Trophoblast cell (in vitro differentiated cells and primary cell): ENCODE results near the gene RNGTT.

Source experiments
- DNase-seq, 2 donors: peaks; one replicate each; pipeline ENCODE4 v3.0.0-alpha.2; 2016
- H2AFZ ChIP-seq: 2 replicates; pipeline ENCODE4 v1.6.1; 2013; ENCODE audit warnings: low read length, moderate library complexity, mild to moderate bottlenecking; ENCODE audit not compliant: insufficient read depth, poor library complexity
- H2AK5ac ChIP-seq: 2 replicates; pipeline ENCODE4 v1.6.1; 2013; ENCODE audit warnings: mild to moderate bottlenecking, low read length
- H2BK120ac ChIP-seq: 2 replicates; pipeline ENCODE4 v1.6.1; 2013; ENCODE audit warnings: low read length, mild to moderate bottlenecking, moderate library complexity; ENCODE audit not compliant: insufficient read depth, poor library complexity
- H2BK12ac ChIP-seq: 2 replicates; pipeline ENCODE4 v1.6.1; 2013; ENCODE audit warnings: mild to moderate bottlenecking, low read length, moderate library complexity
- H2BK5ac ChIP-seq: 2 replicates; pipeline ENCODE4 v1.6.1; 2013; ENCODE audit warnings: low read length, low read depth, moderate library complexity, mild to moderate bottlenecking; ENCODE audit not compliant: poor library complexity
- H3K14ac ChIP-seq: 2 replicates; pipeline ENCODE4 v1.6.1; 2013; ENCODE audit warnings: mild to moderate bottlenecking, low read length
- H3K18ac ChIP-seq: 2 replicates; pipeline ENCODE4 v1.6.1; 2013; ENCODE audit warnings: mild to moderate bottlenecking, low read length
- H3K23ac ChIP-seq: 2 replicates; pipeline ENCODE4 v1.6.1; 2013; ENCODE audit warnings: low read length
- H3K27ac ChIP-seq: 2 replicates; pipeline ENCODE4 v1.5.1; 2013; ENCODE audit warnings: low read depth, mild to moderate bottlenecking, inconsistent platforms, low read length, moderate library complexity
- H3K27me3 ChIP-seq: 2 replicates; pipeline ENCODE4 v1.6.1; 2013; ENCODE audit warnings: inconsistent platforms, mild to moderate bottlenecking, low read length, moderate library complexity; ENCODE audit not compliant: insufficient read depth
- H3K36me3 ChIP-seq, 2 experiments: 1 replicate in 1 of 2; 2 replicates in 1 of 2; pipeline ENCODE4 v1.6.1; 2013; ENCODE audit warnings: low read length in 2 of 2, mild to moderate bottlenecking in 2 of 2, moderate library complexity in 1 of 2; ENCODE audit not compliant: insufficient read depth in 2 of 2, control insufficient read depth in 1 of 2
- H3K4ac ChIP-seq: 2 replicates; pipeline ENCODE4 v1.6.1; 2013; ENCODE audit warnings: low read depth, mild to moderate bottlenecking, low read length, moderate library complexity
- H3K4me1 ChIP-seq, 2 experiments: 1 replicate in 1 of 2; 2 replicates in 1 of 2; pipeline ENCODE4 v1.6.1; 2013; ENCODE audit warnings: low read length in 2 of 2, mild to moderate bottlenecking in 2 of 2, moderate library complexity in 1 of 2; ENCODE audit not compliant: insufficient read depth in 2 of 2, control insufficient read depth in 1 of 2
- H3K4me2 ChIP-seq: 2 replicates; pipeline ENCODE4 v1.6.1; 2013; ENCODE audit warnings: inconsistent platforms, mild to moderate bottlenecking, low read length, moderate library complexity
- H3K4me3 ChIP-seq: 2 replicates; pipeline ENCODE4 v1.5.1; 2013; ENCODE audit warnings: mild to moderate bottlenecking, low read depth, low read length, inconsistent platforms
- H3K79me1 ChIP-seq: one replicate; pipeline ENCODE4 v1.6.1; 2013; ENCODE audit warnings: low read length
- H3K79me2 ChIP-seq: 2 replicates; pipeline ENCODE4 v1.6.1; 2013; ENCODE audit warnings: low read length, mild to moderate bottlenecking; ENCODE audit not compliant: control insufficient read depth, insufficient read depth, poor library complexity
- H3K9ac ChIP-seq: 2 replicates; pipeline ENCODE4 v1.6.1; 2013; ENCODE audit warnings: mild to moderate bottlenecking, low read length
- H3K9me3 ChIP-seq: 2 replicates; pipeline ENCODE4 v1.6.1; 2013; ENCODE audit warnings: low read depth, mild to moderate bottlenecking, control low read depth, inconsistent platforms, low read length; ENCODE audit not compliant: insufficient read depth
- H4K12ac ChIP-seq: 2 replicates; pipeline ENCODE4 v1.6.1; 2013; ENCODE audit warnings: low read depth, mild to moderate bottlenecking, low read length, moderate library complexity
- H4K8ac ChIP-seq: 2 replicates; pipeline ENCODE4 v1.6.1; 2013; ENCODE audit warnings: low read depth, mild to moderate bottlenecking, low read length, moderate library complexity
- H4K91ac ChIP-seq: one replicate; pipeline ENCODE4 v1.6.1; 2013; ENCODE audit warnings: low read depth, mild to moderate bottlenecking, low read length, moderate library complexity
- whole genome bisulfite sequencing: extraction: QIAGEN DNeasy Blood & Tissue Kit; methylation state at CpG from one replicate; pipeline ENCODE4 v1.1.7; 2013; ENCODE audit warnings: missing lambda C conversion rate; ENCODE audit not compliant: insufficient read length, insufficient coverage; ENCODE audit errors: extremely low coverage; 5-methylcytosine and 5-hydroxymethylcytosine counted together

The RNGTT gene

GRCh38 chr6:88840796-88841539 lies 122.5 kb downstream of the RNGTT start:
- no CpG with 5 or more reads among the region's 3 CpGs for WGBS
- H2AFZ ChIP-seq, result no peak overlapping the region
- no peak for DNase-seq

DNA sequence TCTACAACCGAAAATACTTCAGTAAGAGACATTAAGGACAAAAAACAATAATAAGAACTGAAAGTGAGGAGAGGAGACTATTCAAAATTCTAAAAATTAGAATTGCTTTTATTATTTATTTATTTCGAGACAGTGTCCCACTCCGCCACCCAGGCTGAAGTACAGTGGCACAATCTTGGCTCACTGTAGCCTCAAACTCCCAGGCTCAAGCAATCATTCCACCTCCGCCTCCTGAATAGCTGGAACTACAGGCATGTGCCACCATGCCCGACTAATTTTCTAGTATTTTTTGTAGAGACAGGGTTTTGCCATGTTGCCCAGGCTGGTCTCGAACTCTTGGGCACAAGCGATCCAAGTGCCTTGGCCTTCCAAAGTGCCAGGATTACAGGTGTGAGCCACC lies 123.1 kb downstream of the RNGTT start:
- Histone ChIP-seq H3K4me1 (no peaks in the 10 kb centered on the region), H3K4ac (no peak overlapping the region), H3K9me3 (no peaks in the 10 kb centered on the region), H3K9ac (no peak overlapping the region), H2BK5ac (no peak overlapping the region), H3K79me2 (no peaks in the 10 kb centered on the region), H4K91ac (no peak overlapping the region), H3K14ac (no peak overlapping the region), H3K18ac (no peak overlapping the region), H4K8ac (no peak overlapping the region), H3K27me3 (no peaks in the 10 kb centered on the region), H2BK120ac (no peak overlapping the region), H3K36me3 (peaks cover 1 to 2% of the 10 kb centered on the region in 2 experiments), H3K27ac (no peak overlapping the region), H3K4me3 (no peak overlapping the region), H4K12ac (no peak overlapping the region), H3K79me1 (no peaks in the 10 kb centered on the region), H3K4me2 (no peak overlapping the region), H2BK12ac (no peak overlapping the region), H2AK5ac (no peak overlapping the region), H3K23ac (no peak overlapping the region), H2AFZ (no peak overlapping the region)
- no peak for DNase-seq
- no CpG with 5 or more reads among the region's 7 CpGs for WGBS

More at GRCh38 chr6:88840796-88841539, 122.5 kb downstream of the RNGTT start:
- Histone ChIP-seq H3K4me2 (no peak overlapping the region), H4K8ac (no peak overlapping the region), H3K79me1 (no peaks in the 10 kb centered on the region), H2BK12ac (no peak overlapping the region), H4K91ac (no peak overlapping the region), H3K9ac (no peak overlapping the region), H3K14ac (no peak overlapping the region), H3K27ac (no peak overlapping the region), H3K23ac (no peak overlapping the region), H3K9me3 (no peaks in the 10 kb centered on the region), H3K79me2 (no peaks in the 10 kb centered on the region), H2BK5ac (no peak overlapping the region), H3K4me3 (no peak overlapping the region), H2AK5ac (no peak overlapping the region), H2BK120ac (no peak overlapping the region), H3K18ac (no peak overlapping the region), H3K4ac (no peak overlapping the region), H3K4me1 (no peaks in the 10 kb centered on the region), H4K12ac (no peak overlapping the region), H3K36me3 (peaks cover 1 to 2% of the 10 kb centered on the region in 2 experiments), H3K27me3 (no peaks in the 10 kb centered on the region)

GRCh38 chr6:88839280-88839679 lies 124.1 kb downstream of the RNGTT start:
- H3K18ac ChIP-seq, result no peak overlapping the region
- H3K36me3 ChIP-seq, result peaks cover 1 to 2% of the 10 kb centered on the region in 2 experiments
- no peaks in the 10 kb centered on the region for H3K27me3 ChIP-seq
- H3K9me3 ChIP-seq, result no peaks in the 10 kb centered on the region
- H3K9ac ChIP-seq, result no peak overlapping the region
- H4K8ac ChIP-seq, result no peak overlapping the region
- H3K14ac ChIP-seq, result no peak overlapping the region
- no peak overlapping the region for H4K12ac ChIP-seq
- no peak overlapping the region for H3K4me2 ChIP-seq
- no peak overlapping the region for H3K23ac ChIP-seq
- no peaks in the 10 kb centered on the region for H3K79me1 ChIP-seq
- H2BK120ac ChIP-seq, result no peak overlapping the region
- no peak overlapping the region for H2BK5ac ChIP-seq
- H4K91ac ChIP-seq, result no peak overlapping the region
- H2AFZ ChIP-seq, result no peak overlapping the region
- H3K27ac ChIP-seq, result no peak overlapping the region
- H3K79me2 ChIP-seq, result no peaks in the 10 kb centered on the region
- H2BK12ac ChIP-seq, result no peak overlapping the region
- no CpG with 5 or more reads among the region's 5 CpGs for WGBS
- no peaks in the 10 kb centered on the region for H3K4me1 ChIP-seq
- no peak overlapping the region for H3K4me3 ChIP-seq
- H3K4ac ChIP-seq, result no peak overlapping the region
- no peak overlapping the region for H2AK5ac ChIP-seq
- DNase-seq, result no peak

DNA sequence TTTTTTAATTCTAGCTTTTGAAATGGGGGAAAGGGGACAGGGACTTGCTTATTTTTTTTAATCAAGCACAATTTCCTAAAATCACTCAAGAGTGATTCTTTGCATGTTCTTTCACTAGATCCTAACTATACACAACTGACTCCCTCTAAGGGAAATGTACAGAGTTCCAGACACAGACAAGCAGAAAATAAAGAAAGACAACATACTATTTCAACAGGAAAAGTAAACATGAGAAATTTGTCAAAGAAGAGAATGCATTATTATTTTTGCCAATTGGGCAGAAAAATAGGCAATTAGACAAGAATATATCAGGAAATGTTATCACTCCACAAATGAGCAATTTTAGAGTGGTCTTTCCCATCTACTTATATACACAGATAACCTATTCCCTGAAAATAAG lies 128.2 kb downstream of the RNGTT start:
- Histone ChIP-seq H2BK120ac (no peak overlapping the region), H4K91ac (no peak overlapping the region), H4K8ac (no peak overlapping the region), H2AFZ (no peak overlapping the region), H3K18ac (no peak overlapping the region), H2AK5ac (no peak overlapping the region), H3K23ac (no peak overlapping the region), H3K9ac (no peak overlapping the region), H2BK12ac (no peak overlapping the region), H3K79me2 (no peaks in the 10 kb centered on the region), H3K79me1 (no peaks in the 10 kb centered on the region), H3K4me2 (no peak overlapping the region), H3K4me3 (no peak overlapping the region), H4K12ac (no peak overlapping the region), H2BK5ac (no peak overlapping the region), H3K4ac (no peak overlapping the region), H3K4me1 (no peaks in the 10 kb centered on the region), H3K9me3 (no peaks in the 10 kb centered on the region), H3K36me3 (peaks cover 1 to 2% of the 10 kb centered on the region in 2 experiments), H3K27me3 (no peaks in the 10 kb centered on the region), H3K14ac (no peak overlapping the region), H3K27ac (no peak overlapping the region)
- no peak for DNase-seq
